HG02763 (cell line): ENCODE measurements around the gene ZNF888.
"Not testable (repeated sequence)": the region's sequence is repeated elsewhere in the genome, so short reads cannot be mapped to it uniquely, and the experiment has no call there.

Source experiments
- ATAC-seq: cut with Tn5 transposase; IDR thresholded peaks from one replicate; pipeline ENCODE4 v1.9.1; 2021; ENCODE audit warnings: mild to moderate bottlenecking, moderate library complexity; ENCODE audit not compliant: unreplicated experiment

ZNF888 gene

GRCh38 chr19:52922841-52923777, at the start of gene ZNF888:
TSS of gene ZNF888 (minus strand) at chr19:52923428. CDS start at chr19:52917873, 5,555 bp downstream.
- ATAC-seq, result peak; percentile 93

GRCh38 chr19:52967772-52968171, 44.5 kb upstream of the ZNF888 start:
- ATAC-seq, result no peak

GRCh38 chr19:52963247-52963618, 40.0 kb upstream of the ZNF888 start:
- ATAC-seq, result peak; percentile 2

GRCh38 chr19:52962394-52963246, 39.4 kb upstream of the ZNF888 start, which contains the start of gene ZNF816:
TSS of gene ZNF816 (minus strand) at chr19:52962881. CDS start at chr19:52956089, 6,792 bp downstream.
- peak; percentile 99 for ATAC-seq

GRCh38 chr19:52961981-52962380, 38.8 kb upstream of the ZNF888 start:
- no peak for ATAC-seq

GRCh38 chr19:52959613-52960295, 36.5 kb upstream of the ZNF888 start:
- no peak for ATAC-seq

- ATAC-seq, result no peak
Observed at GRCh38 chr19:52957591-52957990, 34.4 kb upstream of the ZNF888 start.

- ATAC-seq, result no peak
Observed at GRCh38 chr19:52956917-52957316, 33.7 kb upstream of the ZNF888 start.

GRCh38 chr19:52949422-52949821, 26.2 kb upstream of the ZNF888 start:
- ATAC-seq, result no peak

GRCh38 chr19:52948025-52948770, 25.0 kb upstream of the ZNF888 start:
- no peak for ATAC-seq

- no peak for ATAC-seq
Observed at GRCh38 chr19:52946322-52947310, 23.4 kb upstream of the ZNF888 start.

GRCh38 chr19:52945652-52946321, 22.6 kb upstream of the ZNF888 start:
- ATAC-seq, result no peak

GRCh38 chr19:52944703-52945493, 21.7 kb upstream of the ZNF888 start:
- ATAC-seq, result not testable (repeated sequence)

- no peak for ATAC-seq
Observed at GRCh38 chr19:52943884-52944643, 20.8 kb upstream of the ZNF888 start.

- no peak for ATAC-seq
Observed at GRCh38 chr19:52943134-52943883, 20.1 kb upstream of the ZNF888 start.
